ENCODE measurements around the gene NPAS3.

The NPAS3 gene

GRCh38 chr14:33704481-33704880 lies 765.8 kb downstream of the NPAS3 start:
- Histone ChIP-seq H4K8ac (ENCODE audit: low read depth, low read length) (no peak overlapping the region), H3K36me3 (ENCODE audit: control insufficient read depth in 1 of 2, insufficient read depth in 2 of 2, low read length in 2 of 2) (no peaks in the 10 kb centered on the region), H4K91ac (ENCODE audit: low read depth, low read length) (no peak overlapping the region), H2BK12ac (ENCODE audit: low read length) (no peak overlapping the region), H3K4ac (ENCODE audit: low read depth, low read length) (no peak overlapping the region), H2BK120ac (ENCODE audit: insufficient read depth, low read length, poor library complexity) (no peak overlapping the region), H2BK5ac (ENCODE audit: low read depth, low read length, poor library complexity) (no peak overlapping the region), H3K9me3 (ENCODE audit: insufficient read depth, low read depth, low read length) (no peaks in the 10 kb centered on the region), H2AK5ac (ENCODE audit: low read length) (no peak overlapping the region), H3K27ac (ENCODE audit: low read depth, low read length) (no peak overlapping the region), H3K27me3 (ENCODE audit: insufficient read depth, low read length) (no peaks in the 10 kb centered on the region), H3K79me2 (ENCODE audit: control insufficient read depth, insufficient read depth, low read length, poor library complexity) (no peaks in the 10 kb centered on the region), H4K12ac (ENCODE audit: low read depth, low read length) (no peak overlapping the region), H3K23ac (ENCODE audit: low read length) (no peak overlapping the region), H3K4me1 (ENCODE audit: control insufficient read depth in 1 of 2, insufficient read depth in 2 of 2, low read length in 2 of 2) (no peaks in the 10 kb centered on the region), H3K14ac (ENCODE audit: low read length) (no peak overlapping the region), H3K4me2 (ENCODE audit: low read length) (no peak overlapping the region), H3K4me3 (ENCODE audit: low read depth, low read length) (no peak overlapping the region), H3K18ac (ENCODE audit: low read length) (no peak overlapping the region), H2AFZ (ENCODE audit: insufficient read depth, low read length, poor library complexity) (no peak overlapping the region), H3K9ac (ENCODE audit: low read length) (no peak overlapping the region), H3K79me1 (ENCODE audit: low read length) (no peaks in the 10 kb centered on the region)
- no peak for DNase-seq
- no CpG with 5 or more reads among the region's 2 CpGs for WGBS (ENCODE audit: extremely low coverage, insufficient coverage, insufficient read length)

- Histone ChIP-seq H4K91ac (ENCODE audit: low read depth, low read length) (no peak overlapping the region), H2AFZ (ENCODE audit: insufficient read depth, low read length, poor library complexity) (no peak overlapping the region), H2BK5ac (ENCODE audit: low read depth, low read length, poor library complexity) (no peak overlapping the region), H3K9ac (ENCODE audit: low read length) (no peak overlapping the region), H3K27me3 (ENCODE audit: insufficient read depth, low read length) (no peaks in the 10 kb centered on the region), H2AK5ac (ENCODE audit: low read length) (no peak overlapping the region), H3K4me2 (ENCODE audit: low read length) (no peak overlapping the region), H3K79me1 (ENCODE audit: low read length) (no peaks in the 10 kb centered on the region), H3K4me3 (ENCODE audit: low read depth, low read length) (no peak overlapping the region), H3K79me2 (ENCODE audit: control insufficient read depth, insufficient read depth, low read length, poor library complexity) (no peaks in the 10 kb centered on the region), H3K27ac (ENCODE audit: low read depth, low read length) (no peak overlapping the region), H4K12ac (ENCODE audit: low read depth, low read length) (no peak overlapping the region), H3K18ac (ENCODE audit: low read length) (no peak overlapping the region), H3K23ac (ENCODE audit: low read length) (no peak overlapping the region), H3K36me3 (ENCODE audit: control insufficient read depth in 1 of 2, insufficient read depth in 2 of 2, low read length in 2 of 2) (no peaks in the 10 kb centered on the region), H2BK12ac (ENCODE audit: low read length) (no peak overlapping the region), H3K4me1 (ENCODE audit: control insufficient read depth in 1 of 2, insufficient read depth in 2 of 2, low read length in 2 of 2) (peaks cover 2% of the 10 kb centered on the region in 2 experiments), H3K14ac (ENCODE audit: low read length) (no peak overlapping the region), H3K4ac (ENCODE audit: low read depth, low read length) (no peak overlapping the region), H2BK120ac (ENCODE audit: insufficient read depth, low read length, poor library complexity) (no peak overlapping the region), H3K9me3 (ENCODE audit: insufficient read depth, low read depth, low read length) (no peaks in the 10 kb centered on the region), H4K8ac (ENCODE audit: low read depth, low read length) (no peak overlapping the region)
- peak in 1 of 2 donors; percentile 14 for DNase-seq
- no CpG with 5 or more reads among the region's 7 CpGs for WGBS (ENCODE audit: extremely low coverage, insufficient coverage, insufficient read length)
These were observed 766.8 kb downstream of the NPAS3 start for GRCh38 chr14:33705490-33705889.

GRCh38 chr14:33707716-33708115 lies 769.0 kb downstream of the NPAS3 start:
- peaks cover 2% of the 10 kb centered on the region in 2 experiments for H3K4me1 ChIP-seq (ENCODE audit: control insufficient read depth in 1 of 2, insufficient read depth in 2 of 2, low read length in 2 of 2)
- no peak overlapping the region for H2AK5ac ChIP-seq (ENCODE audit: low read length)
- no peak overlapping the region for H2BK120ac ChIP-seq (ENCODE audit: insufficient read depth, low read length, poor library complexity)
- H4K12ac ChIP-seq (ENCODE audit: low read depth, low read length) = no peak overlapping the region
- no peak overlapping the region for H4K8ac ChIP-seq (ENCODE audit: low read depth, low read length)
- no peak overlapping the region for H3K23ac ChIP-seq (ENCODE audit: low read length)
- H3K4me2 ChIP-seq (ENCODE audit: low read length) = no peak overlapping the region
- no peak overlapping the region for H3K4ac ChIP-seq (ENCODE audit: low read depth, low read length)
- no peaks in the 10 kb centered on the region for H3K9me3 ChIP-seq (ENCODE audit: insufficient read depth, low read depth, low read length)
- no peak overlapping the region for H2AFZ ChIP-seq (ENCODE audit: insufficient read depth, low read length, poor library complexity)
- H3K79me2 ChIP-seq (ENCODE audit: control insufficient read depth, insufficient read depth, low read length, poor library complexity) = no peaks in the 10 kb centered on the region
- H3K27me3 ChIP-seq (ENCODE audit: insufficient read depth, low read length) = no peaks in the 10 kb centered on the region
- no peak for DNase-seq
- H3K36me3 ChIP-seq (ENCODE audit: control insufficient read depth in 1 of 2, insufficient read depth in 2 of 2, low read length in 2 of 2) = no peaks in the 10 kb centered on the region
- no peak overlapping the region for H3K14ac ChIP-seq (ENCODE audit: low read length)
- WGBS (ENCODE audit: extremely low coverage, insufficient coverage, insufficient read length) = no CpG with 5 or more reads among the region's 6 CpGs
- no peak overlapping the region for H3K18ac ChIP-seq (ENCODE audit: low read length)
- no peak overlapping the region for H2BK5ac ChIP-seq (ENCODE audit: low read depth, low read length, poor library complexity)
- no peak overlapping the region for H3K9ac ChIP-seq (ENCODE audit: low read length)
- no peak overlapping the region for H4K91ac ChIP-seq (ENCODE audit: low read depth, low read length)
- H3K27ac ChIP-seq (ENCODE audit: low read depth, low read length) = no peak overlapping the region
- H2BK12ac ChIP-seq (ENCODE audit: low read length) = no peak overlapping the region
- no peaks in the 10 kb centered on the region for H3K79me1 ChIP-seq (ENCODE audit: low read length)
- no peak overlapping the region for H3K4me3 ChIP-seq (ENCODE audit: low read depth, low read length)

- H3K36me3 ChIP-seq (ENCODE audit: control insufficient read depth in 1 of 2, insufficient read depth in 2 of 2, low read length in 2 of 2) = no peaks in the 10 kb centered on the region
- WGBS (ENCODE audit: extremely low coverage, insufficient coverage, insufficient read length) = no CpG with 5 or more reads among the region's 4 CpGs
These were observed 770.6 kb downstream of the NPAS3 start for GRCh38 chr14:33709283-33709682.

More at GRCh38 chr14:33709283-33709682, 770.6 kb downstream of the NPAS3 start:
- H3K27me3 ChIP-seq (ENCODE audit: insufficient read depth, low read length) = no peaks in the 10 kb centered on the region
- H2BK12ac ChIP-seq (ENCODE audit: low read length) = no peak overlapping the region
- H3K4me3 ChIP-seq (ENCODE audit: low read depth, low read length) = no peak overlapping the region
- no peaks in the 10 kb centered on the region for H3K79me1 ChIP-seq (ENCODE audit: low read length)
- no peak overlapping the region for H3K4ac ChIP-seq (ENCODE audit: low read depth, low read length)
- peaks cover 2% of the 10 kb centered on the region in 2 experiments for H3K4me1 ChIP-seq (ENCODE audit: control insufficient read depth in 1 of 2, insufficient read depth in 2 of 2, low read length in 2 of 2)
- H3K14ac ChIP-seq (ENCODE audit: low read length) = no peak overlapping the region
- H3K4me2 ChIP-seq (ENCODE audit: low read length) = no peak overlapping the region
- H3K18ac ChIP-seq (ENCODE audit: low read length) = no peak overlapping the region
- no peaks in the 10 kb centered on the region for H3K79me2 ChIP-seq (ENCODE audit: control insufficient read depth, insufficient read depth, low read length, poor library complexity)
- no peak overlapping the region for H4K8ac ChIP-seq (ENCODE audit: low read depth, low read length)
- no peak overlapping the region for H2BK5ac ChIP-seq (ENCODE audit: low read depth, low read length, poor library complexity)
- no peak overlapping the region for H2AK5ac ChIP-seq (ENCODE audit: low read length)
- no peak overlapping the region for H4K91ac ChIP-seq (ENCODE audit: low read depth, low read length)
- no peak overlapping the region for H3K9ac ChIP-seq (ENCODE audit: low read length)
- H3K9me3 ChIP-seq (ENCODE audit: insufficient read depth, low read depth, low read length) = no peaks in the 10 kb centered on the region
- no peak overlapping the region for H3K27ac ChIP-seq (ENCODE audit: low read depth, low read length)
- no peak overlapping the region for H2AFZ ChIP-seq (ENCODE audit: insufficient read depth, low read length, poor library complexity)
- DNase-seq = no peak
- H2BK120ac ChIP-seq (ENCODE audit: insufficient read depth, low read length, poor library complexity) = no peak overlapping the region
- H3K23ac ChIP-seq (ENCODE audit: low read length) = no peak overlapping the region
- H4K12ac ChIP-seq (ENCODE audit: low read depth, low read length) = no peak overlapping the region

All from trophoblast cell (in vitro differentiated cells and primary cell).